CD4-positive, alpha-beta T cell treated with Interleukin-17A for 4 hours (primary cell): ENCODE data around the gene EIF3C.
"Not testable (repeated sequence)": the region's sequence is repeated elsewhere in the genome, so short reads cannot be mapped to it uniquely, and the experiment has no call there.

ENCODE experiments used
- DNase-seq: peaks from one replicate; pipeline ENCODE4 v3.0.0-alpha.2; 2020; ENCODE audit warnings: mixed read lengths

EIF3C gene

GRCh38 chr16:28711220-28712083, at the start of gene EIF3C:
Gene EIF3C (plus strand): TSS chr16:28711464. CDS start chr16:28711687, 223 bp downstream.
- not testable (repeated sequence) for DNase-seq

DNA sequence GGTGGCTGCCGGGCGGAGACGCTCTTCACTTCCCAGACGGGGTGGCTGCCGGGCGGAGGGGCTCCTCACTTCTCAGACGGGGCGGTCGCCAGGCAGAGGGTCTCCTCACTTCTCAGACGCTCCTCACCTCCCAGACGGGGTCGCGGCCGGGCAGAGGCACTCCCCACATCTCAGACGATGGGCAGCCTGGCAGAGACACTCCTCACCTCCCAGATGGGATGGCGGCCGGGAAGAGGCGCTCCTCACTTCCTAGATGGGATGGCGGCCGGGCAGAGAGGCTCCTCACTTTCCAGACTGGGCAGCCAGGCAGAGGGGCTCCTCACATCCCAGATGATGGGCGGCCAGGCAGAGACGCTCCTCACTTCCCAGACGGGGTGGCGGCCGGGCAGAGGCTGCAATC, 45.0 kb upstream of the EIF3C start:
- DNase-seq: not testable (repeated sequence)

DNA sequence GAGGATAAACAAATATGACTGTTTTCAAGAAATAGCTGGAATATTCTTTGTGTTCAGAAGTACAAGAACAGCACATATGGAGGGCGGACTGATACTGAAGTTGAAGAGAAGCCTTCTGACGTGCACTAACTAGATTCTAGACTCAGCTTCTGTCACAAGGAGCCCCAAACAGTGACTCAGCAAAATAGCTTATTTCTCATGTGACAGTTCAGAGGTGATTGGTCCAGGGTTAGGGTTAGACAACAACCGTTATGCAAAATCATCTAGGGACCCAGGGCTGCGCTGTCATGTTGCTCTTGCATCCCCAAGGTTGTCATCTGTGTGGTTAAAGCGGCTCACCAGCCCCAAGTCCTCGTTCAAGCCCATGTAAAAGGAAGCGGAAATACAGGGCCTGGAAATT, 43.8 kb upstream of the EIF3C start:
- DNase-seq: not testable (repeated sequence)

GRCh38 chr16:28668199-28668598, 43.1 kb upstream of the EIF3C start:
- not testable (repeated sequence) for DNase-seq

- DNase-seq: not testable (repeated sequence)
Observed at GRCh38 chr16:28688327-28688952, 22.8 kb upstream of the EIF3C start.

DNA sequence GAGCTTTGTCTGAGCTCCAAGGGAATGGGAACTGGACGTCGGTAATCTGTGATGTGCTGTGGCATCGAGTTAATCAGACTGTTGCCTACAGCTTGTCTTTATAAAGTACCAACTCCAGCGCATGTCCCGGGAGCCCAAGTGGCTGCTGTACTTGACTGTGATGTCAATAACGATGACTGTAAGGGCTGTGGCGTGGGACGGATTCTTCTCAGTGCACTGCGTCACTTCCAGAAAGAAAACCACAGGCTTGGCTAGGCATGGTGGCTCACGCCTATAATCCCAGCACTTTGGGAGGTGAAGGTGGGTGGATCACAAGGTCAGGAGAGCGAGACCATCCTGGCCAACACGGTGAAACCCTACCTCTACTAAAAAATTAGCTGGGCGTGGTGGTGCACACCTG, 21.8 kb upstream of the EIF3C start:
- DNase-seq: not testable (repeated sequence)

- DNase-seq: not testable (repeated sequence)
Observed at GRCh38 chr16:28691722-28692121, 19.5 kb upstream of the EIF3C start.

DNA sequence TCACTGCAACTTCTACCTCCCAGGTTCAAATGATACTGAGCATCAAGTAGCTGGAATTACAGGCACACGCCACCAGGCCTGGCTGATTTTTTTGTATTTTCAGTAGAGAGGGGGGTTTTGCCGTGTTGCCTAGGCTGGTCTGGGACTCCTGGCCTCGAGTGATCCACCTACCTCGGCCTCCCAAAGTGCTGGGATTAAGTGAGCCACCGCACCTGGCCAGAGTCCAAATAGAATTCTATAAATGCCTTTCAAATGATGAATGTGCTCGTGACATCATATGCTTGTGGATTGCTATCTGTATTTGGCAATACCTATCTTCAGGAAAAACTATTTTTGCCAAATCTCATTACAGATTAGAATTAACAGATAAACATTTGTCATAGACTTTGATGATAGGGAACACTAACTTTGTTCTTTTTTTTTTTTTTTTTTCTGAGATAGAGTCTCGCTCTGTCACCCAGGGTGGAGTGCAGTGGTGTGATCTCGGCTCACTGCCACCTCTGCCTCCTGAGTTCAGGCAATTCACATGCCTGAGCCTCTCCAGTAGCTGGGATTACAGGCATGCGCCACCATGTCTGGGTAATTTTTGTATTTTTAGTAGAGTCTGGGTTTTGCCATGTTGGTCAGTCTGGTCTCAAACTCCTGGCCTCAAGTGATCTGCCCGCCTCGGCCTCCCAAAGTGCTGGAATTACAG, 17.9 kb upstream of the EIF3C start:
- not testable (repeated sequence) for DNase-seq

DNA sequence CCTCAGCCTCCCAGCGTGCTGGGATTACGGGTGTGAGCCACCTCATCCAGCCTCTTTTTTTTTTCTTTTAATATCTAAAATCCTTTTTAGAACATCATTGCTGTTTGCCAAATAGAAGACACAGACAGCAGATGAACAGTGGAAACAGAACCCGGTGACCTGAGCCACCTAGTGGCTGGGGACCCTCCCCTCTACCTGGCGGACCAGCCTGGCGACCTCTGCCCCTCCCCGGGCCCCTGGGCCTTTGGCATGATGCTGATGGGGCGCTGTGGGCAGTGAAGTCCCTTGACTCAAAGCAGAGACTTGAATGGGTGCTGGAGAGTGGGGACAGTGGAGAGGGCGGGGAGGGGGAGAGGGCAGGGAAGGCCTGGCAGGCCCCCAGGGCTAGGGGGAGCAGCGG, 11.5 kb upstream of the EIF3C start:
- DNase-seq: not testable (repeated sequence)

GRCh38 chr16:28700349-28700748, 10.9 kb upstream of the EIF3C start:
- not testable (repeated sequence) for DNase-seq

- DNase-seq: not testable (repeated sequence)
Observed at GRCh38 chr16:28701384-28701783, 9.9 kb upstream of the EIF3C start.

DNA sequence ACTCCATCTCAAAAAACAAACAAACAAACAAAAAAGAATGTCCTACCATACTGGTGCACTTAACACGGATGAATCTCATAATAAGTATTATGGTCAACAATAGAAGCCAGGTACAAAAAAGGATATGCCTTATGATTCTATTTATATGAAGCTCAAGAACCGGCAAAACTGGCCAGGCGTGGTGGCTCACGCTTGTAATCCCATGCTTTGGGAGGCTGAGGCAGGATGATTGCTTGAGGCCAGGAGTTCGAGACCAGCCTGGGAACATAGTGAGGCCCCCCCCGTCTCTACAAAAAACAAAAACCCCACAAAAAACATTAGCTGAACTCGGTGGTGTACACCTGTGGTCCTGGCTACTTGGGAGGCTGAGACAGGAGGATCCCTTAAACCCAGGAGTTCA, 7.0 kb upstream of the EIF3C start:
- not testable (repeated sequence) for DNase-seq

DNA sequence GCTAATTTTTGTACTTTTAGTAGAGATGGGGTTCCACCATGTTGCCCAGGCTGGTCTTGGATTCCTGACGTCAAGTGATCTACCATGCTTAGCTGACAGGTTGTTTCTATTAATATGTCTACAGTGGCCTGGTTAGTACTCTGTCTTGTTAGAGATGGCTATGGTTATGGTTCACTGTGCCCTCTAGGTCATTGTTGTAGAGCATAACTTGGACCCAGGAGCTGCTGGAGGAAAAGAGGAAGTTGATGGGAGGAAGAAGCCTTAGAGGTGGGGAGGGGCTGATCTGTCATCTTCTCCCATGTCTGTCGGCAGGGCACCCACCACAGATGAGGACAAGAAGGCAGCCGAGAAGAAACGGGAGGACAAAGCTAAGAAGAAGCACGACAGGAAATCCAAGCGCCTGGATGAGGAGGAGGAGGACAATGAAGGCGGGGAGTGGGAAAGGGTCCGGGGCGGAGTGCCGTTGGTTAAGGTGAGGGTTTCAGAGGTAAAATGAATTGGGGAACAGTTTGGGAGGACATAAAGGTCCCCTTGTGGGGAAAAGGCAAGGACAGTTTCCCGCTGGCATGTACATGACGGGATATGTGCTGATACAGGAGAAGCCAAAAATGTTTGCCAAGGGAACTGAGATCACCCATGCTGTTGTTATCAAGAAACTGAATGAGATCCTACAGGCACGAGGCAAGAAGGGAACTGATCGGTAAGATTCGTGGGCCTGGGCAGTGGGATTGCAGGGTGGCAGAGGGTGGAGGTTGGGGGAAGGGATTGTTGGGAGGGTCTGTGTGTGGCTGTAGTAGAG, 11.8 kb downstream of the EIF3C start:
- not testable (repeated sequence) for DNase-seq

DNA sequence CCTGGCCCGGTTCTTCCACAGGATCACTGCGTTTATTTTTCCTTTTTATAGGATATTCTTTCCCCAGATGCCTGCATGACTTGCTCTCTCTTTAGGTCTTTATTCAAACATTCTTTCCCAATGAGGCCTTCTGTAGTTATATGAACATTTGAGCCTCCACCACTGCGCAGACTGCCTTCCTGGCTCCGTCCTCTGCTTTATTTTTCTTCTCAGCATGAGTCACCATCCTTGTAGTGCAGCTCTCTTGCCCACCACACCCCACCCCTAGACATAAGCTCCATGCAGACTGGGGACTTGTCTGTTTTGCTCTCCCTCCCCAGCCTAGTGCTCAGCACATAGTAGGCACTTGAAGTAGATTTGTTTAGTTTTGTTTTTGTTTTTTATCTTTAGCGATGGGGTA, 20.0 kb downstream of the EIF3C start:
- DNase-seq: not testable (repeated sequence)

DNA sequence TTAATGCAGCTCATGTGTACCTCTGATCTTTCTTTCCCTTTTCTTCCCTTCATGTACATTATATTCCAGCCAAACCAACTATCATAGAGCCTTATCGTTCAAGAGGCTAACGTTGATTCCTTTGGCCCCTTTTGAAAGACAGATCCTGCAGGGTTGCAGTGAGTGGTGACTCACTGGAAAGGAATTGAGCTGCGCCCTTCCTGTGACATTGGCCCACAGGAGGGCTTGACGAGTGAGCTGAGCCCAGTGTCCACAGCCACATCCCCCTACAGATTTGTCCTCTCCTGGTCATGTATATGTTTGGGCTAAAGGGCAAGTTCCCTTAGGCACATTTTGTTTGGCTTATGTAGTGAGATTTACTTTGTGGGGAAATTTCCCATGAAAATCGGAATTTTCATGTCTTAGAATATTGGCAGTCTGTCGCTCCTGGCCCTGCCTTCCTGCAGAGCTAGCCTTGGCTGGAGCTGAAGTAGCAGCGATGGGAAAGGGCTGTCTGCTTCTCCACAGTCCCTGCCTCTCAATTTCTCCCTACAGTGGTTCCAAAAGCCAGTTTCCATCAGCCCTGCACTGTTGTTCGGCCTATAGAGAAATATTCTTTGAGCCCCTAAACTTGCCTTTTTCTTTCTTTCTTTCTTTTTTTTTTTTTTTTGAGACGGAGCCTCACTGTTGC, 21.3 kb downstream of the EIF3C start:
- not testable (repeated sequence) for DNase-seq

GRCh38 chr16:28739787-28740186, 28.5 kb downstream of the EIF3C start:
- DNase-seq: not testable (repeated sequence)

DNA sequence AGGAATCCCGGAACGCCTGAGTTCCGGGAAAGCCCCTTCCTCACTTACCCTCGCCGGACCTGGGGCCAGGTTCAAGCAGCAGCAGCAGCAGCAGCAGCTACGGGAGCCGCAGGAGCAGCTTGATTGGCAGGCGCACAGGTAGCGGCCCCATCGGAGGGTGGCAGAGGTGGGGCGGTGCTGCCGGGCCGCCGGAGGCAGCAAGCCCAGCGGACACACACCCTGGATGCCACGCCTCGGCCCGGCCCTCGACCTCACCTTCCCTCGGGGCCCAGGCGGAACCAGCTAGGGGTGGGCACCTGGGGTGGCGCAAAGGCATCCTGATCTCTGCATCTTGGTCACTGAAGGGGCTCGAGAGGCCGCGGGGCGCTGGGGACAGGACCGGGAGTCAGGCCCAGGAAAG, 29.4 kb downstream of the EIF3C start:
- not testable (repeated sequence) for DNase-seq

DNA sequence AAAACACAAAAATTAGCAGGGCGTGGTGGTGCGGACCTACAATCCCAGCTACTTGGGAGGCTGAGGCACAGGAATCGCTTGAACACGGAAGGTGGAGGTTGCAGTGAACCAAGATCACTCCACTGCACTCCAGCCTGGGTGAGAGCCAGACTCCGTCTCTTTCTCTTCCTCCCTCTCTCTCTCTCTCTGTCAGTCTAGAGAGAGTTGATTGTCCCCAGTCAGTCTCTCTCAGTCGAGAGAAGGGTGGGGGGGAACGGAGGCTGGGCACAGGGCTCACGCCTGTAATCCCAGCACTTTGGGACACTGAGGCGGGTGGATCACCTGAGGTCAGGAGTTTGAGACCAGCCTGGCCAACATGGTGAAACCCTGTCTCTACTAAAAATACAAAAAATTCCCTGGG, 30.0 kb downstream of the EIF3C start:
- DNase-seq: not testable (repeated sequence)

DNA sequence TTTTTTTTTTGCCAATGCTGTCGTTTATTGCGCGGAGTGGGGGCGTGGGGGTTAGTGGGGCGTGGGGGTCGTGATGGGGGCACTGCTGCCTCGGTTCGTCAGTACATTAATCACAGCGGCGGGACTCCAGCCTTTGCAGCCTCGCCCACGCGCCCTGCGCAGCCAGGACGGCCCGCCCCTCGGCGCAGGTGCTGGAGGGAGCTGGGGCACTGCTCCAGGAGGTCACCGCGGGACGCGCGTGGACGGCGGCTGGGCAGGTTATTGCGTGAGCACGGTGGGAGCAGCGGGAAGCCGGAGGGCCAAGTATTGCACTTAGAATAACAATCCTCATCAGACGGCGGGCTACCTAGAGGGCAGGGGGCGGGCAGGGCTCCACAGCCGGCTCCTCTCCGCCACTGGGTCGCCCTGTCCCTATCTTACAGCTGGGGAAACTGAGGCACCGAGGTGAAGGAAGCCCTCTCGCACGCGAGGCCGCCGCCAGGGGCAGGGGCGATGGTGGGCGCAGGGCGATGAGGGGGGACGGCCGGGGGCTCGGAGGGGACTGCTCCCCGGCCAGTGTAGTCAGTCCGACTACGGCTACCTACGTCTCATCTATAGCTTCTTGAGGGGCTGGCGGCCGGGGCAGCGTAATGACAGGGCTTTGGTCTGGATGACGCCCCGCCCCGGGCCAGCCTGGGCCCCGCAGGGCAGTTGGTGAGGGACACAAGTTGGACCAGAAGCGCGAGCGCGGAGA, 35.5 kb downstream of the EIF3C start:
- DNase-seq: not testable (repeated sequence)

- DNase-seq: not testable (repeated sequence)
Observed at GRCh38 chr16:28749997-28750465, 38.8 kb downstream of the EIF3C start.

- DNase-seq: not testable (repeated sequence)
Observed at GRCh38 chr16:28750469-28751067, 39.3 kb downstream of the EIF3C start.
